Ureter (tissue), 1 donor: Measurements from ENCODE around the gene CEP135. TPM values are rescaled to one million over a fixed set of nuclear protein-coding genes. Genes with fewer than 3 reads are reported as not detected.

Experiments
- DNase-seq: peaks from one replicate; pipeline ENCODE4 v3.0.0-alpha.2; 2020; ENCODE audit warnings: low spot score
- total RNA-seq: library from RNA; stranded (reverse); gene quantifications from one replicate; pipeline ENCODE4 v1.2.4, GENCODE V29; 2023
- donor health status: DM: yes; HTN: yes; CAD: no.

CEP135 gene
- total RNA-seq, 1 donor from 2014 or later, result 10.3 TPM

DNA sequence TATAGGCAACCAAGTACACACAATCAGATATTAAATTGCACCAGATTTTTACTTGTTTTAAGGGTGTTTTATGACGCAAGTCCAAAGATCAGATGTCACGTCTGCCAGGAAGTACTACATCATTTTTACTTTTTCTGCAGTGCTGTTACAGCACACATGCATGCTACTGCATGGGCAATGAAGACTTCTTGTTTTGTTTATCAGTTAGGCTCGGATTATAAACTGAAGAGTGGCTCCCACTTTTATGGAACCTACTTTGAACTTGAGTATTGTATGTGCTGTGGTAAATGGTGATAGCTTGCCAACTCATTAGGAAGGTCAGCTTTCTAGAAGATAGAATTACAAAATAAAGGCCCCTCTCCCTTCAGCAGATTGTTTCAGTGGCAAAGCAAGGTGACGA is 131.6 kb downstream of the CEP135 start:
- no peak for DNase-seq

DNA sequence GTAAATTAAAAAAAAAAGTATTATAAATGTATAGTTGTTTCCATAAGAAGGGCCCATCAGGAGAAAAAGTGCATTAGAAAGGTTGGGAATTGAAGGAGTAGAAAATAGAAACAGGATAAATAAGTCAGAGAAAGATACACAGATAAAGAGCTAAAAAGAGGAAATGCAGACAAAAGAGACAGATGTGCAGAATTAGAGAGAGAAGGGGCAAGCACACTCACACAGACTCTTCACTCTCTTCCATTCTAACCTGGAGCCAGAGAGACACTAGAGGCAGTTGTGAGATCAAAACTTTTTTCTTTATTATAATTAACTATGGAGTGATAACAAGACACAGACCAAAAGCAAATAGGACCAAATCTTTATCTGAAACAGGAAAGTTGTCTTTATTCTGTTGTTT is 134.1 kb downstream of the CEP135 start:
- no peak for DNase-seq

Other genes starting within 250 kb of the CEP135 start
- gene EXOC1L, start 129.2 kb upstream of the CEP135 start, total RNA-seq, result not detected
- gene EXOC1, start 95.3 kb upstream of the CEP135 start, total RNA-seq, result 53.3 TPM